ENCODE results near the gene ZFP36L2. TPM values are rescaled to one million over a fixed set of nuclear protein-coding genes. Genes with fewer than 3 reads are reported as not detected.

Gene ZFP36L2
- total and polyA plus RNA-seq, 5 donors from 2014 or later = 119 to 874 (median 135) TPM

DNA sequence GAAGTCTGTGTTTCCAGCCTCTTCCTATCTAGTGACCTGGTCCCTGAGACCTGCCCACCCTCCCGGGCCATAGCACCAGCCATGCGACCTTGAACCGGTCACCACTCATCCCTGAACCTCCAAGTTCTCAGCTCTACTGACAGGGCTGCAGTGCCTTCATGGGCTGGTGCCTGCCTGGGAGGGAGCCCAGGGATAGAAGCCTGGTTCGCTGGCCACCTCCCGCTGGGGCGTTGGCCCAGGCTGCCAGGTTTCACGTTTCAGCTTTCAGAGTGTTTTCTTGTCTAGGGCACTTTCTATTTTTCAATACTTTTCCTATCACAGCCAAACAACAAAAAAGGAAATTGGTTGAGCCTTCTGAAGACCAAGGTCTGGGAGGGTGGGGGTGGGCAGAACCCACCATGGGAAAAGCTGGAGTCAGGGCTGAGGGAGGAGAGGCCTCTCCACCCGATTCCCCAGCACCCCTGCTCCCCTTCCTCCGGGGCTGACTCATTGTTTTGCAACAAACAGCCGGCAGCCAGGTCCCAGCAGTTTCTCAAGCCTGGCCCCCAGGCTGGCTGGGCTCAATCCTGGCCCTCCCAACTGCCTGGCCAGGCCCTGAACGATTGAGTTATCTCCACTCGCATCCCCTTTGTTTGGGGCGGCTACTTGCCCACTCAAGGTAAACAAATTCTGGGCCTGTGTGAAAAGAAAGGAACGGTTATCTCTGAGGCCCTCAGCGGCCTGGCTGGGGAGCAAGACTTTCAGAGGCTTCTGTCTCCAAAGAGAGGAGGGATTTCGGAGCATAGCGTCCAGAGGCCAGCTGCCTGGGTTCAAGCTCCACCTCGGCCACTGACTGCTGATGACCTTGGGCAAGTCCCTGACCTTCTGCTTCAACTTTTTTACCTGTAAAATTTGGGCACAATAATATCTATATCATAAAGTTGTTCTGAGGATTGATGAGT is 47.5 kb downstream of the ZFP36L2 start:
- no peak overlapping the region for H3K4me3 ChIP-seq (ENCODE audit: low read depth, low read length)
- ATAC-seq (ENCODE audit: low read depth in 2 of 2) = no peak
- H3K9me3 ChIP-seq (ENCODE audit: control insufficient read depth in 2 of 2, low read length in 2 of 2) = no peaks in the 10 kb centered on the region
- peaks cover 0 to 3% (median 0%) of the 10 kb centered on the region in 7 donors for H3K9me3 Mint-ChIP-seq
- peak overlapping the region in 3 of 4 donors; percentile 62 to 77 (median 76) for H3K4me3 Mint-ChIP-seq
- no peaks in the 10 kb centered on the region for H3K36me3 ChIP-seq (ENCODE audit: control insufficient read depth, insufficient read depth, low read length)
- peaks cover 12% of the 10 kb centered on the region for H3K36me3 Mint-ChIP-seq
- peaks cover 57% of the 10 kb centered on the region for H3K4me1 ChIP-seq (ENCODE audit: control insufficient read depth, insufficient read depth, low read length, poor library complexity, severe bottlenecking)
- peak overlapping the region; percentile 95 to 99 (median 99) for H3K27ac Mint-ChIP-seq
- H3K4me1 Mint-ChIP-seq = peaks cover 22 to 74% (median 49%) of the 10 kb centered on the region in 4 donors
- H3K27me3 ChIP-seq (ENCODE audit: control insufficient read depth, insufficient read depth, low read length) = no peaks in the 10 kb centered on the region
- no peaks in the 10 kb centered on the region for H3K27me3 Mint-ChIP-seq
- peak overlapping the region; percentile 62 for H3K27ac ChIP-seq (ENCODE audit: insufficient read depth, low read length, poor library complexity, severe bottlenecking)
- DNase-seq = peak in 1 of 3 donors; percentile 46

GRCh38 chr2:43178055-43178598 is 48.3 kb downstream of the ZFP36L2 start:
- Histone ChIP-seq H3K4me3 (ENCODE audit: low read depth, low read length) (no peak overlapping the region), H3K36me3 (ENCODE audit: control insufficient read depth, insufficient read depth, low read length) (no peaks in the 10 kb centered on the region), H3K27me3 (ENCODE audit: control insufficient read depth, insufficient read depth, low read length) (no peaks in the 10 kb centered on the region), H3K27ac (ENCODE audit: insufficient read depth, low read length, poor library complexity, severe bottlenecking) (peak overlapping the region; percentile 62), H3K4me1 (ENCODE audit: control insufficient read depth, insufficient read depth, low read length, poor library complexity, severe bottlenecking) (peaks cover 65% of the 10 kb centered on the region), H3K9me3 (ENCODE audit: control insufficient read depth in 2 of 2, low read length in 2 of 2) (no peaks in the 10 kb centered on the region)
- Mint-ChIP-seq H3K27me3 (no peaks in the 10 kb centered on the region), H3K9me3 (peaks cover 0 to 3% (median 0%) of the 10 kb centered on the region in 7 donors), H3K36me3 (peaks cover 12% of the 10 kb centered on the region), H3K4me1 (peaks cover 22 to 79% (median 48%) of the 10 kb centered on the region in 4 donors), H3K27ac (peak overlapping the region; percentile 95 to 99 (median 99)), H3K4me3 (peak overlapping the region; percentile 3 to 77 (median 54))
- ATAC-seq (ENCODE audit: low read depth in 2 of 2) (no peak), DNase-seq (no peak)

DNA sequence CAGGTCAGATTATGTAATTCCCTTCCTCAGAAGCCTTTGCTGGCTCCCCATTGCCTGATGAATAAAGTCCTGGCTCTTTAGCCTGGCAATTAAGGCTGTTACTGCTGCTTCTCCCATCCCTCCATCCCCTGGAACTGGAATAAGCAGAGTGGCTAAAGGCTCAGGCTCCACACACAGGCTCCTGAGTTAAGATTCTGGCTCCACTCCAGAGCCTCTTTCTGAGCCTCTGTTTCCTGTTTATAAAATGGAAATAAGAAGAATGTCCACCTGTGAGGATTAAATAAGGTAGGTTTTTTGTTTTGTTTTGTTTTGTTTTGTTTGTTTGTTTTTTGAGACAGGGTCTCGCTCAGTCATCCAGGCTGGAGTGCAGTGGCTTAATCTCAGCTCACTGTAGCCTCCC is 50.0 kb downstream of the ZFP36L2 start:
- Mint-ChIP-seq H3K27ac (peak overlapping the region; percentile 99 to 100 (median 99)), H3K4me3 (peak overlapping the region in 3 of 4 donors; percentile 29 to 83 (median 41)), H3K4me1 (peaks cover 21 to 89% (median 50%) of the 10 kb centered on the region in 4 donors), H3K36me3 (peaks cover 10% of the 10 kb centered on the region), H3K9me3 (peaks cover 0 to 3% (median 0%) of the 10 kb centered on the region in 7 donors), H3K27me3 (no peaks in the 10 kb centered on the region)
- no peaks in the 10 kb centered on the region for H3K9me3 ChIP-seq (ENCODE audit: control insufficient read depth in 2 of 2, low read length in 2 of 2)
- H3K27me3 ChIP-seq (ENCODE audit: control insufficient read depth, insufficient read depth, low read length) = no peaks in the 10 kb centered on the region
- ATAC-seq (ENCODE audit: low read depth in 2 of 2) (no peak), DNase-seq (no peak)
- H3K36me3 ChIP-seq (ENCODE audit: control insufficient read depth, insufficient read depth, low read length) = no peaks in the 10 kb centered on the region
- H3K4me1 ChIP-seq (ENCODE audit: control insufficient read depth, insufficient read depth, low read length, poor library complexity, severe bottlenecking) = peaks cover 82% of the 10 kb centered on the region
- peak overlapping the region; percentile 95 for H3K27ac ChIP-seq (ENCODE audit: insufficient read depth, low read length, poor library complexity, severe bottlenecking)
- H3K4me3 ChIP-seq (ENCODE audit: low read depth, low read length) = no peak overlapping the region

- no peaks in the 10 kb centered on the region for H3K27me3 ChIP-seq (ENCODE audit: control insufficient read depth, insufficient read depth, low read length)
- peaks cover 0 to 3% (median 0%) of the 10 kb centered on the region in 7 donors for H3K9me3 Mint-ChIP-seq
- H3K4me1 ChIP-seq (ENCODE audit: control insufficient read depth, insufficient read depth, low read length, poor library complexity, severe bottlenecking) = peaks cover 87% of the 10 kb centered on the region
- peak overlapping the region; percentile 99 to 100 (median 99) for H3K27ac Mint-ChIP-seq
- DNase-seq = no peak
- peak overlapping the region; percentile 67 for H3K4me3 ChIP-seq (ENCODE audit: low read depth, low read length)
- peak overlapping the region; percentile 61 to 85 (median 78) for H3K4me3 Mint-ChIP-seq
- H3K4me1 Mint-ChIP-seq = peaks cover 16 to 89% (median 51%) of the 10 kb centered on the region in 4 donors
- no peaks in the 10 kb centered on the region for H3K9me3 ChIP-seq (ENCODE audit: control insufficient read depth in 2 of 2, low read length in 2 of 2)
- peaks cover 4% of the 10 kb centered on the region for H3K36me3 Mint-ChIP-seq
- ATAC-seq (ENCODE audit: low read depth in 2 of 2) = no peak
- no peaks in the 10 kb centered on the region for H3K36me3 ChIP-seq (ENCODE audit: control insufficient read depth, insufficient read depth, low read length)
- H3K27ac ChIP-seq (ENCODE audit: insufficient read depth, low read length, poor library complexity, severe bottlenecking) = peak overlapping the region; percentile 95
- no peaks in the 10 kb centered on the region for H3K27me3 Mint-ChIP-seq
Measured at GRCh38 chr2:43175876-43176275, 50.5 kb downstream of the ZFP36L2 start.

DNA sequence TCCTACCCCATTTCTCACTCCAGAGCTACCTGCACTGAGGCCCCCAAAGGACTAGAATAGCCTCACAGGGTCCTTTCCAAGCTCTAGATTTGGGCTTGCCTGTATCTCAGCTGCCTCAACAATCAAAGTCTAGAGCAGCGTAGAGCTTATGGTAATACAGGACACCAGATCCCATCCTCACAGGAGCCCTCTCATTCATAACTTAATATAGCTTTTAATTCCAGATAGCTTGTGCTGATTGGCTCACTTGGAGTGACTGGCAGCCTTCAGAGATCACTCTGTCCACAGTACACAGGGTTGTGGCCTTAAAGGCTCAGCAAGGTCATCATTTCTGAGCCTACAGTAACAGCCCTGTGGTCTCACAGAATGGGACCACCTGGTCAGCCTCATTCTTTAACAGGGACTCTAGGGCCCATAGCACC is 51.4 kb downstream of the ZFP36L2 start:
- peaks cover 16 to 91% (median 56%) of the 10 kb centered on the region in 4 donors for H3K4me1 Mint-ChIP-seq
- peak in 1 of 3 donors; percentile 31 for DNase-seq
- peak overlapping the region; percentile 67 for H3K4me3 ChIP-seq (ENCODE audit: low read depth, low read length)

DNA sequence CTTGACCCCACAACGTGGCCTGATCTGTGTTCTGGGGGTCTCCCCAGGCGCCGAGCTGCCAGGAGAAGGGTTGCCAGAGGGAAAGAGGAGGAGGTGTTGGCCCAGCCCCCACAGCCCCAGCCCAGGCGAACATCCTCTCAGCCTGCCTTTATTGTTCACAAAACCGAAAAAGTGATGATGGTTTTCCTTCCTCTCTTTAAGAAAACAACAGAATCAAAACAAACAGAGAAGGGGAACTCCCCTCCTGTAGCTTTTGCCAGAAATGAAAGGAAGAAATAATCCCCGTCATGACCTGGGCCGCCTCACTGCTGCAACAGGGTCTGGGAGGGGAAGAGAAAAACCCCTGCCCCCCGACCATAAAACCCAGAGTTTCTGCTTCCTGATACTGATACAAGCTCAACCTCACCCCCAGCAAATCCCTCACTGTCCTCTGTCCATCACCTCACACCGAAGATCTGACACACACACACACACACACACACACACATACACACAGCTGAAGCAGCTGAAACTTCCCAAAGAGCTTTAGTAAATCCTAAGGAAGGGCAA is 52.0 kb downstream of the ZFP36L2 start:
- H3K4me3 Mint-ChIP-seq = peak overlapping the region; percentile 74 to 87 (median 84)
- DNase-seq (peak; percentile 71 to 89 (median 86)), ATAC-seq (ENCODE audit: low read depth in 2 of 2) (peak; percentile 79 to 80)
- H3K27me3 Mint-ChIP-seq = no peaks in the 10 kb centered on the region
- no peaks in the 10 kb centered on the region for H3K9me3 ChIP-seq (ENCODE audit: control insufficient read depth in 2 of 2, low read length in 2 of 2)
- H3K27ac ChIP-seq (ENCODE audit: insufficient read depth, low read length, poor library complexity, severe bottlenecking) = peak overlapping the region; percentile 95
- peaks cover 4% of the 10 kb centered on the region for H3K36me3 Mint-ChIP-seq
- peak overlapping the region; percentile 99 to 100 (median 99) for H3K27ac Mint-ChIP-seq
- H3K36me3 ChIP-seq (ENCODE audit: control insufficient read depth, insufficient read depth, low read length) = no peaks in the 10 kb centered on the region
- H3K4me3 ChIP-seq (ENCODE audit: low read depth, low read length) = peak overlapping the region; percentile 67
- H3K4me1 ChIP-seq (ENCODE audit: control insufficient read depth, insufficient read depth, low read length, poor library complexity, severe bottlenecking) = peaks cover 100% of the 10 kb centered on the region
- no peaks in the 10 kb centered on the region for H3K27me3 ChIP-seq (ENCODE audit: control insufficient read depth, insufficient read depth, low read length)
- peaks cover 16 to 94% (median 58%) of the 10 kb centered on the region in 4 donors for H3K4me1 Mint-ChIP-seq
- peaks cover 0 to 3% (median 0%) of the 10 kb centered on the region in 7 donors for H3K9me3 Mint-ChIP-seq

More for the DNA sequence above, 51.4 kb downstream of the ZFP36L2 start:
- Histone ChIP-seq H3K4me1 (ENCODE audit: control insufficient read depth, insufficient read depth, low read length, poor library complexity, severe bottlenecking) (peaks cover 96% of the 10 kb centered on the region), H3K27ac (ENCODE audit: insufficient read depth, low read length, poor library complexity, severe bottlenecking) (peak overlapping the region; percentile 95), H3K36me3 (ENCODE audit: control insufficient read depth, insufficient read depth, low read length) (no peaks in the 10 kb centered on the region), H3K9me3 (ENCODE audit: control insufficient read depth in 2 of 2, low read length in 2 of 2) (no peaks in the 10 kb centered on the region), H3K27me3 (ENCODE audit: control insufficient read depth, insufficient read depth, low read length) (no peaks in the 10 kb centered on the region)
- no peak for ATAC-seq (ENCODE audit: low read depth in 2 of 2)
- Mint-ChIP-seq H3K36me3 (peaks cover 4% of the 10 kb centered on the region), H3K4me3 (peak overlapping the region; percentile 27 to 86 (median 78)), H3K9me3 (peaks cover 0 to 3% (median 0%) of the 10 kb centered on the region in 7 donors), H3K27ac (peak overlapping the region; percentile 99 to 100 (median 99)), H3K27me3 (no peaks in the 10 kb centered on the region)
